Measurements from ENCODE around the gene NHLH1.
"Not testable (repeated sequence)": the region's sequence is repeated elsewhere in the genome, so short reads cannot be mapped to it uniquely, and the experiment has no call there.

Gene NHLH1

GRCh38 chr1:160359559-160360226 is 7.2 kb upstream of the NHLH1 start:
- DNase-seq = no peak

GRCh38 chr1:160360227-160360695 is 6.6 kb upstream of the NHLH1 start:
- DNase-seq = no peak

GRCh38 chr1:160361199-160361598 is 5.7 kb upstream of the NHLH1 start:
- no peak for DNase-seq

DNA sequence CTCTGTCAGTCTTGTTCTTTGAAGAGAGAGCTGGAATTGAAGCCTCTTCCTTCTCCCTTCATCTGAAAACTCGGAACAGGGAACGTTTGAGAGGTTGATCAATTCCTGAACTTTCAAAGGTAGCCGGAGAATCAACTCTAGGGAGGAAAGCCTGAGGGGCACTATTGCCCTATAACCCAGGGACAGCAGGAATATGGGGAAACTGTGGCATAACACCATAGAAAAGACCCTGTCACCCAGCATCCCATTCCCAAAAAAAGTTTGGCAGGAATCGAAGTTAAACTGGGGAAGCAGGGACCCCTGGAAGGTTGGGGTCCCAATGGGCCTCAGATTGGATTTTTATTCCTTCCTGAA is 5.1 kb upstream of the NHLH1 start:
- DNase-seq = no peak

DNA sequence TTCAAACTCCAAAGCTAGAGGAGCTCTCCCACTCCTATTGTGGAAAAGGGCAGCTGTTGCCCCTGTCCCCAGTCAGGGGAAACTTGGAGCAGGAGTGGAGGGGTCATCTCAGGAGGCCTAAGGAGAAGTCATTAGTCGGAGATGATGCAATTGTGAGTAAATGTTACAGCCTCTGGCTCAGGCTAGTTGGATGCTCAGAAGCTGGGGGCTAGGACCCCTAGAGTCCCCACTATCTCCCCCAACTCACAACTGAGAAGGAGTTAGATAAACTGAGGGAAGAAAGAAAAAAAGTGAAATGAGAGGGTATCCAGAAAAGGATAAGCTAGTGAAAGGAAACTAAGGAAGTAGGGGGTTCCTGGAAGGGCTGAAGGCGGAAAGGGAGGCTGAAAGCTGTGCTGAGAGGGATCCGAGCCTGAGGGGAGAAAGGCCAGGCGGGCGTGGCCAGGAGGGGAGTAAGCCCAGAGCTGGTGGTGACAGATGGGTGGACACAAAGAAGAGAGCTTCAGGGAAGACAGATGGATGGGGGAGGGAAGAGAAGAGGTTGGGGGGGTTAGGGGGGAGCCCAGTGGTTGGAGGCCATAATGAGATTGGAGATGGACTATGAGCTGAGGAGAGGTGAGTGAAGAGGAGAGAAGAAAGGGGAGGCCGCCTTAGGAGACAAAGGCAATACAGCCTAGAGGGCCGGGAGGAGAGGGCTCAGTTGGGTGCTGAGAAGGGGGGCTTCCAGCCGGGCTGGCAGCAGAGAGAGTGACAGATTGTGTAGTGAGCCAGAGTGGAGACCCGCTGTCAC is 4.5 kb upstream of the NHLH1 start:
- DNase-seq = no peak

GRCh38 chr1:160363010-160363409 is 3.9 kb upstream of the NHLH1 start:
- DNase-seq = no peak

DNA sequence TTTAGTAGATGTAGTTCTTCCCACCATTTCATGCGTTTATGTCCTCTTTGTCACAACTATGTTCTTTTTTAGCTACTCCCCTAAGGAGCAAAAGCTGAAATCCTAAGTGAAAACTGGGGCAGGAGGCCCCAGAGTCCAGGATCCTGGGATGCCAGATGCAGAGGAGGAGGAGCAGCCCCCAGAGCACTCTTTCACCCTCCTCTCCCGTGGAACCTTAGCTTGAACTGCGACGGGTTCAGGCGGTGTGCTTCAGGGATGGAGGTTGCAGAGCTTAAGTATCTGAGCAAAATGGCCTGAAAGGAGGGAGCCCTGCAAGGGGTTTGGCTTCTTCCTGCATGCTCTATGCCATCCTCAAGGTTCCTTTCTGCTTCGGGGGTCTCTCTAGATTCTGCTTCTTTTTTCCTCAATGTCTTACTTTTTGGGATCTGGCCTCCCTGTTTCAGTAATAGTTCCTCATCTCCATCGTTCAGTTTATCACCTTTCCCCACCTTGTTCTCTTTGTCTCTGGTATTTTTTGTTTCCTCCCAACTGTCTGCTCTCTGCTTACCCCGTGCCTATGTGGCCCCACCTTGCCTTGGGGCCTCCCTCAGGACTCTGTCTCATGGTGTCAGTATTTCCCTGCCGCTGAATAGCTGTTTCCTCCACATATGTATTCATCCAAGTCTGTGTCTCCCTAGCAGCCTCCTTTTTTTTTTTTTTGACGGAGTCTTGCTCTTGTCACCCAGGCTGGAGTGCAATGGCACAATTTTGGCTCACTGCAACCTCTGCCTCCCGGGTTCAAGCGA is 2.7 kb upstream of the NHLH1 start:
- DNase-seq = no peak

DNA sequence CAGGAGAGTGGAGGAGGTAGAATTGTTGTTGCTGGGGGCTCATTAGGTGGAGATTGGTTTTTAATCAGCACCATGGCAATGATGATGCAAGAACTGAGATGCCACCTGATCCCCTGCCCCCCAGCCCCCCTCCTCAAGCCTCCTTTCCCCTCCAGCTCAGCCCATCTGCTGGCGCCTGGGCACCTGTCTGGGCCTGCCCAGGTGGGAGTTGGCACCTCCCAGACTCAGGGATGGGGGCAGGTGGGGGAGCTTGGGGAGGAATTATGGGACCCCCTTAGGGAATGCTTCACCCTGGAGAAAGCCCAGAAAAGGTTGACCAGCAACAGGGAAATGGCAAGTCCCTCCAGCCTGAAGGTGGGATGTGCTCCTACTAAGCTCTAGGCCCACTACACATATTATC is 1.5 kb upstream of the NHLH1 start:
- DNase-seq = no peak

DNA sequence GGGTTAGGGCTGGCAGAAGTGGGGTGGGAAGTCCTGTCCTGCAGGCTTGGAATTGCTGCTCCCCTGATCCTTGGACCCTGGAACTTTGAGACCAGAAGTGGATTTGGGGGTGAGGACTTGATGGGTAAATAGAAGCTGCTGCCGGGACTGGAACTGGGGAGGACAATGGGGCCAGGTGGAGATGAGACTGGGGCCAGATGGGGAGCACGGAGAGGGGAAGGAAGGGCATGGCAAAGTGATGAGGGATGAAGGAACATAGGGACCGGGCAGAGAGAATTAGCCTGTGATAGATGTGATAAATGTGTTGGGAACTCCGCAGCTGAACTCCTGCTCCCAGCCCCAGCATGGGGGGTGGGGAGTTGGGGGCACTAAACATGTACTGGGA is 637 bp downstream of the NHLH1 start:
- DNase-seq = no peak

DNA sequence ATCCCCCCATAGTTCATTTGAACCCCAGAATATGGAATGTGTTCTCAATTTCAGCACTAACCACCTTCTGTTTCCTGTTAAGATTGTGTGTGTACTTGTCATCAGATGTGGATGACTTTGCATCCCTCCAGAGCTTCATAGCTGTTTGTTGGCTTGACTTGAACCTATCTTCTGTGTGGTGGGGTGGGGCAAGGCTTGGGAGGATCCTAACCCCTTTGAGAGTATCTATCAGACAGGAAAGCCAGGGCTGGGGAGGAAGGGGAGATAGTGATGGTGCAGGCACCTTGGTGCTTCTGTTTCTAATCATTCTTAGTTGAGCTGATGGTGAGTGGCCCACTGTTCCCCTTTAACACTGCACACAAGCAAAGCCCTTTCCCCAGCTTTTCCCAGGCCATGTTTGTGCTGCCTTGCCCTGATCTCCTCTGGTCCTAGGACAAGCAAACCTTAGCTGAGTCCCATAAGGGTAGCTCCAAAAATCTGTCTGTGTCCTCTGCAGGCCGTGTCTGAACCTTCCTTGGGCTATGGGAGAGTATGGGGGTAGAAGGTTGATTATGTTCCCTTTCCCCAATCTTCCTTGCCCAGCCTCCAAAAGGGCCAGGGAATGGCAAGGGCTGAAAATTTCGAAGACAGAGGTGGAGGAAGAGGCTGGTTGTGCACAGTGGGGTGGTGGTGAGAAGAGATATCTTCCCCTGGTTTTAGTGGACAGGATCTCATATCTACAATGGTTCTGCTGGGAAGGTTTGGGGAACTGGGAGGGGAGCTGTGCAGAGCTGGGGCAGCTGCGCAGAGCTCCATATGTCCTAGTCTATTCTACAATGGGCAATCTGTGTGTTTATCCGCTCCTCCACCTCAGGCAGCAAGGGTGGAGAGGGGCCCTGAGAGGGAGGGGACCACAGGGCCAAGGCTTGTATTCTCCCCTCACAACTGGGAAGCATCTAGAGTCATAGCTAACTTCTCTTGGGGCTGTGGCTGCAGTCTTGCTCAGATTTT is 1.4 kb downstream of the NHLH1 start:
- no peak for DNase-seq

DNA sequence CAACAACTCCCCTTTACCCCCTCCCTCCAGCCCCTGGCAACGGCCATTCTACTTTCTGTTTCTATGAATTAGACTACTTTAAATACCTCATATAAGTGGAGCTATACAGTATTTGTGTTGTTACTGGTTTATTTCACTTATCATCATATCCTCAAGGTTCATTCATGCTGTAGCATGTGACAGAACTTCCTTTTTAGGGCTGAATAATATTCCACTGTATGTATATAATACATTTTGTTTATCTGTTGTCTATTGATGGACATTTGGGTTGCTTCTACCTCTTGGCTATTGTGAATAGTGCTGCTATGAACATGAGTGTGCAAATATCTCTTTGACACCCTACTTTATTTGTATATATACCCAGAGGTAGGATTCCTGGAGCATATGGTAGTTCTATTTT is 2.2 kb downstream of the NHLH1 start:
- DNase-seq = no peak

DNA sequence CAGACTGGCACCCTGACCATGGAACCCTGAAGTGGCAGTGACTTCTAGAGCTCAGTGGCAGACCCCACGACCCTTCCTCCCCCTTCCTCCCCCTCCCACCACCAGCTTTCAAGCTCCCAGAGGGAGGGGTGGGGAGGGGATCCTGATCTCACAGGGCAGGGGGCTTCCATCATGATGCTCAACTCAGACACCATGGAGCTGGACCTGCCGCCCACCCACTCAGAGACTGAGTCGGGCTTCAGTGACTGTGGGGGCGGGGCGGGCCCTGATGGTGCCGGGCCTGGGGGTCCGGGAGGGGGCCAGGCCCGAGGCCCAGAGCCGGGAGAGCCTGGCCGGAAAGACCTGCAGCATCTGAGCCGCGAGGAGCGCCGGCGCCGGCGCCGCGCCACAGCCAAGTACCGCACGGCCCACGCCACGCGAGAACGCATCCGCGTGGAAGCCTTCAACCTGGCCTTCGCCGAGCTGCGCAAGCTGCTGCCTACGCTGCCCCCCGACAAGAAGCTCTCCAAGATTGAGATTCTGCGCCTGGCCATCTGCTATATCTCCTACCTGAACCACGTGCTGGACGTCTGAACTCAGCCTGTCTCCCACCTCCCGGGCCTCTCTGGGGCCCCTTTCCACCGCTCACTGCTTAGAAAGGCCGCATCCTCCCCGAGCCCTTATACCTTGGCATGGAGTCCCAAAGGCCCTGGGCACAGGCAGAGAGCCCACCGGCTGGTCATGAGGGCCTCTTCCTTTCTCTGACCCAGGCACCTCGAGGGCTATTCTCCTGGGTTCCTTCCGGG is 3.9 kb downstream of the NHLH1 start:
- no peak for DNase-seq

DNA sequence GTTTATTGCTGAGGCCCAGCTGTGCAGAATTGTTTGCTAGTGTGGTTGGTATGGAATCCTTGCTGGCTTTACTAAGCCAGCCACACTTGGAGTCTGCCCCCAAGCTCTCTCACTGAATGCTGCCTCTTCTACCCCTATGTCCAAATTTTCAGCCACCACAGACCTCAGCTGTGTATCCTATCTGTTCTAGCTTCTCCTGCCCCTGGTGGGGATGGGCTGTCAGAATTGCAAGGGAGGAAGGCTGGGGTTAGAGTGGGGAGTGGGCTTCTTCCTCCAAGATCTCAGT is 4.4 kb downstream of the NHLH1 start:
- DNase-seq = no peak

GRCh38 chr1:160371756-160372155 is 4.9 kb downstream of the NHLH1 start:
- no peak for DNase-seq

- DNase-seq = no peak
Observed at GRCh38 chr1:160373696-160374095, 6.8 kb downstream of the NHLH1 start.

DNA sequence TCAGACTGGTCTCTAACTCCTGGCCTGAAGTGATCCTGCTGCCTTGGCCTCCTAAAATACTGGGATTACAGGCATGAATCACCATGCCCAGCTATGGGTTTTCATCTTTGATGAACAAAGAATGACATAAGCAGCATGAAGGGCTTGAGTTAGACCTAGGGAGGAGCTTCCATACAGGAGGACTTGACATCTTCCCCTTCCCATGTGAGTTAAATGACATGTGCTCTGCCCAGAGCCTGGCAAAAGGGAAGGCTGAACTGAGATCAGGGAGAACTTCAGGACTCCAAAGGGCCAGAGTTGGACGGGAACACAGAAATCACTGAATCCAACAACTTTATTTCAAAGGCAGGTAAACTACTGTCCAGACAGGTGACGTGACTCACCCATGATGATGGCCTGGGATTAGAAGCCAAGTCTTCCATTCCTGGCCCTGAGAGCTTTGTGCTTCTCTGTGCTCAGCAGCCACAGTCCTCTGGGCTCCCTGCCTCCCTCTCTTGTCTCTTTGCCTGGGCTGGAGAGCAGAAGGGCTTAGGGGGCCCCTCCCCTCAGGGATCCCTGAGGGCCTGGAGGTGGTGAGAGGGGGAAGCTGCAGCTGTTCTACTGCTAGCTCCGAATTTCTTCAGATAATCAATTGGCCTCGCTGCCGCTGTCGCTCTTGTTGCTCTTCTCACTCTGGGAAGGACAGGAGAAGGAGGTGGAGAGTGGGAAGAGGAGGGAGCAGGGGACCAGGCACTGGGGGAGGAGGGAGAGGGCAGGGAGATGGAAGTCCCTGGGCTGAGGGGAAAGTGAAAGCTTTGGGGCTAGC is 7.6 kb downstream of the NHLH1 start:
- no peak for DNase-seq

DNA sequence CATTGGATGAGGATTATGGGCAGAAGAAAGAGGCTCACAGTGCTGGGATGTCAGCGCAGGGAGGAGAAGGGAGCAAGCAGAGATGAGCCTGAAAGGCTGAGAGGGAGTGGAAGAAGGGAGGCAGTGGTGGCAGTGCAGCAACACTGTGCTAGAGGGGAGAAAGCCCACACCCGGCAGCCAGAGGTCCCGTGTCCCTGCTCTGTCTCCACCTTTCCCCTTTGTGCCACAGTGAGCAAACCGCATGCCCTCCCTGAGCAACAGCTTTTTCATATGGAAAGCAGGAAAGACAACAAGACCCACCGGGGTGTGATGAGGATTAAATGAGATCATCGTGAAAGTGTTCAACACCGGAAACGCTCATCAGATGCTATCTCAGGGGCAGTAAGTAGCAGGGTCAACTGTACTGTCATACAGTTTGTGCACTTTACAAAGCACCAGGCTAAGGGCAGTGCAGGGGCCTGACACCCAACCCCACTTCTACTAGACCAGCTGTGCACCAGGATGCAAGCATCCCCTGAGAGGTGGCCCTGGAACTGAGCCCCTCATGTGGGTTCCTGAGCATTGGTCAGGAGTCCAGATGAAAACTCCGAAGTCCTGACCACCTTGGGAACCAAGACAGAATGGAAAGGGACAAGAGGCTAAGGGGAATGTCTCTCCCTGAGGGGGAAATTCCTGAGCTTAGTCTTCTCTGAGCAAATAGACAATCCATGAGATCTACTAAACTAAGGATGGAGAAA is 9.1 kb downstream of the NHLH1 start:
- no peak for DNase-seq

DNA sequence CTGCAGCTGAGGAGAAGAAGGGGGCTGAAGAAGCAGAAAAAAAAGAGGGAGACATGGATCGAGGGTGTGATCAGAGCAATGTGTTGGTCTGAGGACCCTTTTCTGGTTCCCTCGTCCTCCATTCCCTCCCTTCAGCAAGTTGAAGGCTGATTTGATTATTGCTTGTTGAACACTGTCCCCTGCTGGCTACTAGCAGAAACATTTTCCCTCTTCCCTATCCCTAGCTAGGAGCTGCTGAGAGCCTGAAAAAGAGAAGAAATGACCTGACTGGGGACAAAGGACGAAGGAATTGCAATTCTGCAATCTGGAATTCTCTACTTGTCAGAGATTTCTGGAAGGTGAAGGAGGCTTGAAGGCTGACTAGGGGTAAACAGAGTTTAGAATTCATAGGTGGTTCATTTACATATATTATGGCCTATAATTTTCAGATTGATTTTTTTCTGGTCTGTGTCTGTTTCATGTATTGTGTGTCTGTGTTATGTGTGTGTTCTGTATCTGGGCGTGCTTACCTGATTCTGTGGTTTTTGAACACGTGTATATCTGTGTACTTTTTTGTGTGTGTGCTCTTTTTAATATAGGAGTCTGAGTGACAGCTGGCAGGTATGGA is 9.8 kb downstream of the NHLH1 start:
- no peak for DNase-seq

DNA sequence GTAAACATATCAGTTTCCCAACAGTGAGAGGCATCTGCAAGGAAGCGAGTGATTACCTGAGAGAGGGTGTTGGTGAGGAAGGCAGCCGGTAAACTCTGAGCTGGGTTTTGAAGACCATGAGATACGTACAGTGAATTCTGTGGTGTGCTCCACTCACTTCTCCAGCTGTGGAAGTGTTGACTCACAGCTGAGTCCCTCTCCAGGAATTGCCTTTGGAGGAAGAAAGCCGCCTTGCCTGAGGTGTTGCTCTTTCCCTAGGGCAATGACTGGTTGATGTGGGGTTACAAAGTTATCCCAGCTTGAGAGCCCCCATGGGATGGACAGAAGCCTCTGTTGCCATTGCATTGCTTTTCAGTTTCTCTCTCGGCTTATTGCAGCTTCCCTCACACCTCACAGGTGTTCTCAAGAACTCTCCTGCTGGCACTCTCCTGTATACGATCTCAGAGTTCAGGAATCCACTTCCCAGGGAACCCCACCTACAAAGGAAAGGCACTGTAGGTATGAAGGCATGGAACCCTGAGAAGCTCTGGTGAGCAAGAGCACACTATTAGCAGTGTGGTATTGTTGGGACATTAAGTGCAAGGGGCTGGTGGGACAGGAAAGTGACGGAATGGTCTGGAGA is 10.8 kb downstream of the NHLH1 start:
- no peak for DNase-seq

DNA sequence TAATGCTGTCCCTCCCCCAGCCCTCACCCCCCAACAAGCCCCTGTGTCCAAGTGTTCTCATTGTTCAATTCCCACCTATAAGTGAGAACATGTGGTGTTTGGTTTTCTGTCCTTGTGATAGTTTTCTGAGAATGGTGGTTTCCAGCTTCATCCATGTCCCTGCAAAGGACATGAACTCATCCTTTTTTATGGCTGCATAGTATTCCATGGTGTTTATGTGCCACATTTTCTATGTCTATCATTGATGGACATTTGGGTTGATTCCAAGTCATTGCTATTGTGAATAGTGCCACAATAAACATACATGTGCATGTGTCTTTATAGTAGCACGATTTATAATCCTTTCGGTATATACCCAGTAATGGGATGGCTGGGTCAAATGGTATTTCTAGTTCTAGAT is 17.9 kb downstream of the NHLH1 start:
- DNase-seq = not testable (repeated sequence)
